Stomach (tissue), 9 donors: ENCODE measurements around the gene RABGAP1. TPM values are rescaled to one million over a fixed set of nuclear protein-coding genes. Genes with fewer than 3 reads are reported as not detected.

Experiments
- DNase-seq, 2 donors: peaks; one replicate each; pipeline versions ENCODE4 v3.0.0 to v3.0.0-alpha.2; 2013 to 2019
- H3K27ac ChIP-seq, 5 donors: fragments of 200-600 bp in 4 of 5; sonication (generic) in 4 of 5; one replicate each; pipeline ENCODE4 v1.5.1; 2013 to 2019; ENCODE audit warnings: mild to moderate bottlenecking in 1 of 5, moderate library complexity in 1 of 5
- H3K27me3 ChIP-seq, 3 donors: fragments of 200-600 bp; sonication (generic); one replicate each; pipeline ENCODE4 v1.5.1; 2017 to 2019; ENCODE audit warnings: mixed run types in 1 of 3
- H3K36me3 ChIP-seq, 4 donors: fragments of 200-600 bp; sonication (generic); 1 replicate in 3 of 4; 2 replicates in 1 of 4; pipeline ENCODE4 v1.5.1; 2016 to 2019
- H3K4me1 ChIP-seq, 4 donors: fragments of 200-600 bp; sonication (generic); one replicate each; pipeline ENCODE4 v1.5.1; 2016 to 2019
- H3K4me3 ChIP-seq, 4 donors: fragments of 200-600 bp; sonication (generic) in 3 of 4; one replicate each; pipeline ENCODE4 v1.5.1; 2016 to 2019; ENCODE audit warnings: mild to moderate bottlenecking in 1 of 4
- H3K9me3 ChIP-seq, 4 donors: fragments of 200-600 bp; sonication (generic); one replicate each; pipeline ENCODE4 v1.5.1; 2016 to 2019
- CTCF ChIP-seq, 7 experiments: fragments of 450-650 bp in 4 of 7; fragments of 200-600 bp in 3 of 7; sonication (generic) in 3 of 7; IDR thresholded peaks; one replicate each; pipeline ENCODE4 v1.5.1; 2016 to 2019; ENCODE audit warnings: antibody characterized with exemption in 7 of 7, control low read depth in 2 of 7, mild to moderate bottlenecking in 1 of 7
- EP300 ChIP-seq: sonication (generic); formaldehyde crosslinking; IDR thresholded peaks from one replicate; pipeline ENCODE4 v1.6.1; 2017; ENCODE audit warnings: antibody characterized with exemption
- POLR2A ChIP-seq, 4 donors: fragments of 450-650 bp; IDR thresholded peaks; one replicate each; pipeline ENCODE4 v1.6.1; 2016; ENCODE audit warnings: antibody characterized with exemption in 4 of 4, control low read depth in 2 of 4, mild to moderate bottlenecking in 1 of 4, moderate library complexity in 1 of 4
- POLR2AphosphoS5 ChIP-seq, 3 donors: sonication (generic); formaldehyde crosslinking; IDR thresholded peaks; one replicate each; pipeline ENCODE4 v1.6.1; 2016; ENCODE audit warnings: antibody characterized with exemption in 3 of 3
- WGBS, 5 donors: extraction: QIAGEN DNeasy Blood & Tissue Kit in 3 of 5; methylation state at CpG; one replicate each; pipeline versions ENCODE4 v1.1.5 to v1.1.7; 2013 to 2018; 5-methylcytosine and 5-hydroxymethylcytosine counted together
- intact Hi-C: fragments of 100-400 bp; cut with DNase I; formaldehyde crosslinking; loops from one replicate; pipeline ENCODE4 v1.15.1; 2023; ENCODE audit warnings: low total_unique reads
- polyA plus RNA-seq, 3 donors: library from polyadenylated mRNA; stranded (reverse); fragments of 200-250 nt; gene quantifications; one replicate each; pipeline ENCODE4 v1.2.3, GENCODE V29; 2013
- total RNA-seq, 5 donors: library from RNA; depleted of rRNA; stranded (reverse); fragments of >200 nt; gene quantifications; one replicate each; pipeline versions ENCODE4 v1.1.0 to v1.2.3, GENCODE V29; 2014 to 2016
- donor health status: healthy with polysubstance abuse.
- donor health status: Bipolar disorder and iron deficiency.
- donor health status: healthy.

RABGAP1 gene
- total and polyA plus RNA-seq, 8 donors: 7.0 to 157 (median 33.0) TPM

- H3K36me3 ChIP-seq: peaks cover 13 to 87% (median 82%) of the 10 kb centered on the region in 4 donors
- no peak overlapping the region for H3K27ac ChIP-seq
- WGBS, 5 donors: 51 to 64% (median 58%) methylated on average over 6 of the region's 6 CpGs
- no peaks in the 10 kb centered on the region for H3K9me3 ChIP-seq
- no peak for DNase-seq
- no peaks in the 10 kb centered on the region for H3K27me3 ChIP-seq
- no peaks in the 10 kb centered on the region for H3K4me1 ChIP-seq
- TF ChIP-seq EP300 (no peak), POLR2A (IDR thresholded peaks at IDR 0.05) (no peak), CTCF (IDR thresholded peaks at IDR 0.05) (no peak), POLR2AphosphoS5 (IDR thresholded peaks at IDR 0.05) (no peak)
- intact Hi-C loops: no loop called here
- no peak overlapping the region for H3K4me3 ChIP-seq
These were observed 142.9 kb downstream of the RABGAP1 start for GRCh38 chr9:123083680-123084079.

GRCh38 chr9:123084256-123084655, 143.4 kb downstream of the RABGAP1 start:
- TF ChIP-seq EP300 (no peak), POLR2AphosphoS5 (IDR thresholded peaks at IDR 0.05) (no peak), POLR2A (IDR thresholded peaks at IDR 0.05) (no peak), CTCF (IDR thresholded peaks at IDR 0.05) (no peak)
- intact Hi-C loops: no loop called here
- Histone ChIP-seq H3K27ac (no peak overlapping the region), H3K4me3 (no peak overlapping the region), H3K36me3 (peaks cover 11 to 86% (median 80%) of the 10 kb centered on the region in 4 donors), H3K9me3 (no peaks in the 10 kb centered on the region), H3K4me1 (no peaks in the 10 kb centered on the region), H3K27me3 (no peaks in the 10 kb centered on the region)
- DNase-seq: no peak
- WGBS, 5 donors: 95 to 100% (median 100%) methylated on average over 1 of the region's 1 CpG

GRCh38 chr9:123085916-123086315, 145.1 kb downstream of the RABGAP1 start:
- intact Hi-C loops: no loop called here
- no peak for DNase-seq

GRCh38 chr9:123087359-123087888, 146.6 kb downstream of the RABGAP1 start:
- Histone ChIP-seq H3K27ac (no peak overlapping the region), H3K36me3 (peaks cover 29 to 89% (median 84%) of the 10 kb centered on the region in 4 donors), H3K4me3 (no peak overlapping the region), H3K9me3 (no peaks in the 10 kb centered on the region), H3K4me1 (peaks cover 0 to 6% (median 0%) of the 10 kb centered on the region in 4 donors), H3K27me3 (no peaks in the 10 kb centered on the region)
- 79 to 89% (median 85%) methylated on average over 4 of the region's 4 CpGs for WGBS, 5 donors
- intact Hi-C loops: no loop called here
- TF ChIP-seq POLR2AphosphoS5 (IDR thresholded peaks at IDR 0.05): no peak
- no peak for TF ChIP-seq EP300
- TF ChIP-seq POLR2A (IDR thresholded peaks at IDR 0.05): no peak
- TF ChIP-seq CTCF (IDR thresholded peaks at IDR 0.05): no peak
- no peak for DNase-seq

More at GRCh38 chr9:123085916-123086315, 145.1 kb downstream of the RABGAP1 start:
- H3K9me3 ChIP-seq: no peaks in the 10 kb centered on the region
- no peak for TF ChIP-seq POLR2AphosphoS5 (IDR thresholded peaks at IDR 0.05)
- no peak for TF ChIP-seq POLR2A (IDR thresholded peaks at IDR 0.05)
- no peak for TF ChIP-seq EP300
- no peak for TF ChIP-seq CTCF (IDR thresholded peaks at IDR 0.05)
- peaks cover 0 to 1% (median 0%) of the 10 kb centered on the region in 4 donors for H3K4me1 ChIP-seq
- peaks cover 15 to 86% (median 80%) of the 10 kb centered on the region in 4 donors for H3K36me3 ChIP-seq
- H3K27ac ChIP-seq: no peak overlapping the region
- WGBS, 5 donors: 56 to 64% (median 63%) methylated on average over 2 of the region's 2 CpGs
- no peaks in the 10 kb centered on the region for H3K27me3 ChIP-seq
- no peak overlapping the region for H3K4me3 ChIP-seq
